H1 (cell line): ENCODE results near the gene PRUNE1. TPM values are rescaled to one million over a fixed set of nuclear protein-coding genes. Genes with fewer than 3 reads are reported as not detected.

ENCODE experiments used
- CREB1 ChIP-seq: IDR thresholded peaks from 2 replicates; pipeline ENCODE4 v1.6.1; 2012; ENCODE audit warnings: inconsistent platforms
- polyA plus RNA-seq, 7 experiments: library from polyadenylated mRNA; depleted of rRNA in 3 of 7; stranded (reverse) in 5 of 7; unstranded in 2 of 7; fragments of >200 nt in 5 of 7; fragments of 200-250 nt in 2 of 7; gene quantifications; 1 replicate in 5 of 7; 2 replicates in 1 of 7; 4 replicates in 1 of 7; pipeline versions ENCODE4 v1.2.1 to v1.2.3, GENCODE V29; 2011 to 2013; ENCODE audit warnings: missing spikeins in 2 of 7, mixed read lengths in 2 of 7
- total RNA-seq: library from RNA; stranded (reverse); fragmentation: NEBNext Ultra II Directional; extraction: Animal tissue kit (Norgen Biotek cat#: 25700); gene quantifications from 2 replicates; pipeline ENCODE4 v1.2.1, GENCODE V29; 2021

The PRUNE1 gene
- total and polyA plus RNA-seq, 2 of the 8 experiments (the other 6 are each of a cell fraction or from before 2014, with no cell fraction given), result 32.8 to 54.2 TPM

GRCh38 chr1:151054971-151055547, 46.8 kb downstream of the PRUNE1 start (continued):
- TF ChIP-seq CREB1, result no peak
